ENCODE results near the gene NRARP. TPM values are rescaled to one million over a fixed set of nuclear protein-coding genes. Genes with fewer than 3 reads are reported as not detected.

The NRARP gene
- total and polyA plus RNA-seq, 2 of the 8 experiments (the other 6 are each of a cell fraction or from before 2014, with no cell fraction given) = 32.5 to 37.2 TPM

DNA sequence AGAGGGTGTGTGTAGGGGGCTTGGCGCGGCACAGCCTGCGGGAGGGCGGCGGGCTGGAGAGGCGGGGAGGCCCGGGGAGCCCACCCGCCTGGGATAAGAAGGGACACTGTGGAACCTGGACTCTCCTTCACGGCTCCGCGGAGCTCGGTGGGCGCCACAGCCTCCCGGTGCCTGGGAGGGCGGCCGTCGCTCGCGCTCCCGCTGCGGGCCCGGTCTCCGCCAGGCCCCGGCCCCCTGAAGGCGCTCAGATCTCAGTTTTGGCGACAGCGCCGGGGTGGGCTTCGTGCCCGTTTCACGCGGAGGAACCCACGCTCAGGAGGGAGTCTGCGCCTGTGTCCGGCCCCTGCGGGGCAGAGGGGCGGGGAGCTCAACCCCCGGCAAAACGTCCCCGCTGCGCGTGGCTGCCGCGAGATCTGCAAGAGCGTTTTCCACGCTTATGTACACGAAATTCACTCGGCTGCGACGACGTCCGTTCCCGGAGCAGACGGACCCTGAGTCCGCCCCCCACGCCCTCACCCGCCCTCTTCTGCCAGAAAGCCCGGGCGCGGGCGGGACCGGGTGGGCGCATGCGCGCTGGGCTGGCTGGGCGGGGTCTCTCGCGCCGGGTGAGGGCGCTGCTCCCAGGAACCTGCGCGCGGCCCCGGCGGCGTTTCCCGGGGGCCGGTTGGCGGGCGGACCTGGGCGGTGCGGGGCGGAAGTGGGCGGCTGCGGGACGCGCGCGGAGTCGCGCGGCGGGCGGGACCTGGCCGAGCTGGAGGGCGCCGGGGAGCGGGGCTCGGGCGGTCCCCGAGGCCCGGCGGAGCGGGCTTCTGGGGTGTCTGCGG is 47.2 kb downstream of the NRARP start, which contains the start of gene NELFB (continued):
- TF ChIP-seq PHF8 (conservative IDR thresholded peaks at IDR 0.05; ENCODE audit: low read depth, low read length) (peak; percentile 89), KDM5A (IDR thresholded peaks at IDR 0.05; ENCODE audit: low read length) (0 out of 2 replicates have a peak, but pooled peaks have one; percentile 14), SIN3A (conservative IDR thresholded peaks at IDR 0.05 in 1 of 2, IDR thresholded peaks at IDR 0.05 in 1 of 2; ENCODE audit: low read depth in 1 of 2, low read length in 2 of 2) (peak in 1 of 2 experiments; percentile 87; a peak in 1 of 4 replicates), BCL11A (IDR thresholded peaks at IDR 0.05; ENCODE audit: low read depth in 2 of 2, low read length in 2 of 2) (no peak), TAF7 (optimal IDR thresholded peaks at IDR 0.05; ENCODE audit: borderline replicate concordance, low read depth, low read length) (peak; percentile 53)
- TF ChIP-seq, protein P1, sequence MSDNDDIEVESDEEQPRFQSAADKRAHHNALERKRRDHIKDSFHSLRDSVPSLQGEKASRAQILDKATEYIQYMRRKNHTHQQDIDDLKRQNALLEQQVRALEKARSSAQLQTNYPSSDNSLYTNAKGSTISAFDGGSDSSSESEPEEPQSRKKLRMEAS (IDR thresholded peaks at IDR 0.05) = 0 out of 2 replicates have a peak, but pooled peaks have one; percentile 6
